A549 treated with AZD2906 at 1 μM for 4 hours (cell line): ENCODE measurements around the gene COX7A1. TPM values are rescaled to one million over a fixed set of nuclear protein-coding genes. Genes with fewer than 3 reads are reported as not detected.

Experiments used
- total RNA-seq: library from RNA; stranded (reverse); fragments of 200-300 nt; extraction: Qiagen RNA extraction; gene quantifications from 5 replicates; pipeline ENCODE4 v1.2.3, GENCODE V29; 2022

Gene COX7A1
- not detected in 5 replicates for total RNA-seq

DNA sequence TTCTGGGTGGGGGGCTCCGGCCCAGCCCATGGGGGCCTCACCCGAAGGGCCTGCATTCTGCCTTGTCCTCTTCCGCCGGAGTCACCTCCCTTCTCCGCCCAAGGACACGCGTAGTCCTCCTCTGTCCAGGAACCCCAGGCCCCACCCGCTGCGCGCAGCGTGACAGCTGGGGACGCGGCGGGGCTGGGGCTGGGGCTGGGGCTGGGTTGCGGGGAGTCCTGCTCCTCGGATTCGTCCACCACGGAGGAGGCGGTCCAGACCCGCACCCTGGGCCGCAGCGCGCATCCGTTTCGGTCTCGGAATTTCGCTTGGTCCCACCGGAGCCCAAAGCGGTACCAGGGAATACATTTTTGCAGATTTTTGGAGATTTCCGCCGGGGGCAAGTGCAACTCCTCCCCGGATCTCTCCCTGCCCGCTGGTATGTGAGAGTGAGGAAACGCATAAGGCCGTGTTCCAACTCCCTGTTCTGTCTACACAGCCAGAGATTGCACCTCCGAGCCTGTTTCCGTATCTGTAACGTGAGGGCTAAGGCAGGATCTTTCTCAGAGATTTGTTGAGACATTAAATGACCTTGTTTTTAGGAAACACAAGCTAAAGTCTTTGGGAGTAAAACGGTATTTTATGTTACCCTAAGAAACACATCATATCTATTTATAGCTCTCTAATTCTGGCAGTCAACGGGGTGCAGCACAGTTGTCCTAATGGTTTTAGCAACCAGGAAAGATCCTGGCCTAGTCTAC is at the start of gene COX7A1:
Gene COX7A1, minus strand, starts transcription at position 96 of the 740 bp plus-strand sequence. Its CDS starts 40 bp downstream, at position 56.

GRCh38 chr19:36139473-36140303 is 12.6 kb downstream of the COX7A1 start, which contains the start of gene CAPNS1:
CAPNS1 (plus strand) TSS chr19:36140066; CDS start chr19:36141012, 946 bp downstream.

GRCh38 chr19:36115453-36116343 is 36.5 kb downstream of the COX7A1 start, which contains the start of gene TBCB:
TBCB (plus strand) TSS chr19:36115468; CDS start chr19:36115561, 93 bp downstream.

DNA sequence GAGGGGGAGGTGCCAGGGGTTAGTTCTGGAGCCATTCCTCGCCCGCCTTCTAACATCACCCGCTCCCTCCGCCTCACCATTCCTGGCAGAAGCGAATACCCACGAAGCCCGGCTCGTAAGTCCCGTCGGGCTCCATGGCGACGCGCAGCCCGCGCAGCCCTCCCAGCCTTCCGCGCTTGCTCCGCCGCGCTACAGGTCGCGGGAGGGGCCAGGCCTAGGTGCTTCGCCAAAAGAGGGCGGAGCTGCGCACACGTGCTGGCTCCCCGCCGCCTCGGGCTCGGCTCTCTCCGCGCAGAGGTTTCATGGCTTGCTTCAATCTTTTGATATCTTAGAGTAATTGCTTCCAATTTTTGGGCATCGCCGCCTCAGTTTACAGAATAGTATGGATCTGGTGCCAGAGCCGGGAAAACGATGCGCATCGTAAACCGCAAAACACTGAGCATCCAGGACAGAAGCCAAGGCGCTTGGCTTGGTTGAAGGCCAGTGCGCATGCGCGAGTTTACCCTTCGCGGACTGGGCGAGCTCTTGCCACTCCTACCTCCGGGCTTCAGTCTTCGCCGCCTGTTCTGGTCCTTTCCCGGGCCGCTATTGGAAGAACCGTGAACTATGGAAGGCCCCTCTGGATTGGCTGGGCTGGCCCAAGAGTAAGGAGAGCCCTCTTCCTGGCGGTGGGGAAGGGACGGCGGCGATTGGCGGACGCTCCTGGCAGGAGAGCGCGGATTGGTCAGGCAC is 37.4 kb downstream of the COX7A1 start, which contains the start of gene POLR2I:
Gene POLR2I, minus strand, starts transcription at position 155 of the 732 bp plus-strand sequence. Its CDS starts 19 bp downstream, at position 136.

DNA sequence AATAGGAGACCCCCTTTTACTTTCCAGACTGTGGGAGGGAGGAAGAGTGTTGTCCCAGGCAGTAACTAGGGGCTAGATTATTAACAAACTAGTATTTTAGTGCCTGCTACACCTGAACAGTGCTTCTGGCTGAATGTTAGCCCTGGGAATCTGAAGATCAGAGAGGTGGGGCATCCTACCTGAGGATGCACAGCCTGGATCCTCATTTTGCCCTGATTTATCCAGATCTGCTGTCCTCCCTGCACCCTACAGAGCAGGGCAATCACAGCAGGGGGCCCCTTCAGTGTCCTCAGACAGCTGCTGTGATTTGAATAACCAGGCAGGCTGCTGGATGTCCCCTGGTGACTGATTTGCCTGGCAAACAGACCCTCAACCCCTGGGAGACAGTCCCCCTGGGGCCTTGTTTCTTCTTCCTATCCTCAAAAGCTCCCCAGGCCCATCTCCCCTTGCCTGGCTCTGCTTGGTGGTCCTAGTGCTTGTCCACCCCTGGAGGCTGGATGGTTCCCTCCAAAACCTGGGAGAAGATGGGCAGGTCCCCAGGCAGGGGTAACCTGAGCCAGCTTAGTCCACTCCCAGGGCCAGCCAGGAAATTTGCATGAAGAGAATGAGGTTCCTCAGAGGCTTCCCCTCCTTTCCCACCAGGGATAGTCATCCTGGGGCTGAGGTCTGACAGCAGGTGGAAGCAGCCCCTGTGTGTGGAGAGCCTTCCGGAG is 41.6 kb downstream of the COX7A1 start, which contains the start of gene OVOL3:
Gene OVOL3, plus strand, starts transcription at position 657 of the 713 bp plus-strand sequence. CDS start 60 bp downstream, outside the sequence.

Other genes with a start within 250 kb of the COX7A1 start
- gene HCST, start 249.9 kb downstream of the COX7A1 start, total RNA-seq = 0.29 to 0.75 TPM (median 0.53 TPM) in 4 of 5 replicates, not detected in the other
- gene TYROBP, start 244.2 kb downstream of the COX7A1 start, total RNA-seq = not detected in 5 replicates
- gene LRFN3, start 216.1 kb downstream of the COX7A1 start, total RNA-seq = 20.1 to 27.8 TPM (median 23.2 TPM) in 5 replicates
- gene SDHAF1, start 157.3 kb downstream of the COX7A1 start, total RNA-seq = 32.3 to 50.8 TPM (median 46.9 TPM) in 5 replicates
- 0.04 to 0.50 TPM (median 0.25 TPM) in 5 replicates for gene SYNE4, start 143.6 kb downstream of the COX7A1 start, total RNA-seq
- gene ALKBH6, start 138.2 kb downstream of the COX7A1 start, total RNA-seq = 23.0 to 25.8 TPM (median 24.4 TPM) in 5 replicates
- 0.46 to 1.3 TPM (median 0.78 TPM) in 5 replicates for gene CLIP3, start 119.6 kb downstream of the COX7A1 start, total RNA-seq
- 5.3 to 8.4 TPM (median 7.5 TPM) in 5 replicates for gene THAP8, start 98.2 kb downstream of the COX7A1 start, total RNA-seq
- gene WDR62, start 97.5 kb downstream of the COX7A1 start, total RNA-seq = 21.3 to 28.1 TPM (median 25.4 TPM) in 5 replicates
- 0.19 to 0.32 TPM (median 0.29 TPM) in 4 of 5 replicates, not detected in the other for gene OVOL3, start 41.3 kb downstream of the COX7A1 start, total RNA-seq
- gene POLR2I, start 37.6 kb downstream of the COX7A1 start, total RNA-seq = 225 to 266 TPM (median 251 TPM) in 5 replicates
- 435 to 567 TPM (median 554 TPM) in 5 replicates for gene TBCB, start 37.0 kb downstream of the COX7A1 start, total RNA-seq
- gene CAPNS1, start 12.4 kb downstream of the COX7A1 start, total RNA-seq = 1,516 to 2,255 TPM (median 2,139 TPM) in 5 replicates
- 3.7 to 4.9 TPM (median 4.1 TPM) in 5 replicates for gene ZNF565, start 62.2 kb upstream of the COX7A1 start, total RNA-seq
- gene ZNF146, start 62.7 kb upstream of the COX7A1 start, total RNA-seq = 104 to 170 TPM (median 114 TPM) in 5 replicates
- gene ZFP14, start 226.8 kb upstream of the COX7A1 start, total RNA-seq = 1.5 to 2.3 TPM (median 2.0 TPM) in 5 replicates